Measurements from ENCODE around the gene MKRN2. TPM values are rescaled to one million over a fixed set of nuclear protein-coding genes. Genes with fewer than 3 reads are reported as not detected.

Gene MKRN2
- total and polyA plus RNA-seq, 7 donors, result 17.2 to 35.5 (median 21.2) TPM

DNA sequence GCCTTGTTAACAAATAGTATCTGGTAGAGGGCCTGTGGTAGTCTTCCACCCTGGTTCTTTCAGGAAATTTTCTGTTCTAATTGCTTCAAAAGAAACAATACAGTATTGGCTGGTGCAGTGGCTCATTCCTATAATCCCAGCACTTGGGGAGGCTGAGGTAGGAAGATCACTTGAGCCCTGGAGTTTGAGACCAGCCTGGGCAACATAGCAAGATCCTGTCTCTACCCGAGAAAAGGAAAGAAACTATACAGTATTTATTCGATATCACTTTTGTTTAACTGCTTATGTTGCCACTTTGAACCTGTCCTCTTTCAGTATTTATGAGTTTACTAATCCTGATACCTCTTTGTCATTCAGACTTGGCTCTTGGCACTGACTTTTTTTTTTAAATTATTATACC lies 4.5 kb downstream of the MKRN2 start:
- ATAC-seq (no peak), DNase-seq (no peak)
- Histone ChIP-seq H3K4me3 (no peak overlapping the region), H3K27ac (peak overlapping the region; percentile 99), H3K9me3 (no peaks in the 10 kb centered on the region), H3K4me1 (peaks cover 70% of the 10 kb centered on the region), H3K36me3 (ENCODE audit: insufficient read depth in 1 of 2, low read depth in 1 of 2) (no peaks in the 10 kb centered on the region), H3K27me3 (ENCODE audit: insufficient read depth in 3 of 3, low read length in 2 of 3) (no peaks in the 10 kb centered on the region)
- intact Hi-C loops (cut with DNase I), result no loop called here
- TF ChIP-seq, protein P1, sequence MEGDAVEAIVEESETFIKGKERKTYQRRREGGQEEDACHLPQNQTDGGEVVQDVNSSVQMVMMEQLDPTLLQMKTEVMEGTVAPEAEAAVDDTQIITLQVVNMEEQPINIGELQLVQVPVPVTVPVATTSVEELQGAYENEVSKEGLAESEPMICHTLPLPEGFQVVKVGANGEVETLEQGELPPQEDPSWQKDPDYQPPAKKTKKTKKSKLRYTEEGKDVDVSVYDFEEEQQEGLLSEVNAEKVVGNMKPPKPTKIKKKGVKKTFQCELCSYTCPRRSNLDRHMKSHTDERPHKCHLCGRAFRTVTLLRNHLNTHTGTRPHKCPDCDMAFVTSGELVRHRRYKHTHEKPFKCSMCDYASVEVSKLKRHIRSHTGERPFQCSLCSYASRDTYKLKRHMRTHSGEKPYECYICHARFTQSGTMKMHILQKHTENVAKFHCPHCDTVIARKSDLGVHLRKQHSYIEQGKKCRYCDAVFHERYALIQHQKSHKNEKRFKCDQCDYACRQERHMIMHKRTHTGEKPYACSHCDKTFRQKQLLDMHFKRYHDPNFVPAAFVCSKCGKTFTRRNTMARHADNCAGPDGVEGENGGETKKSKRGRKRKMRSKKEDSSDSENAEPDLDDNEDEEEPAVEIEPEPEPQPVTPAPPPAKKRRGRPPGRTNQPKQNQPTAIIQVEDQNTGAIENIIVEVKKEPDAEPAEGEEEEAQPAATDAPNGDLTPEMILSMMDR (IDR thresholded peaks at IDR 0.05), result no peak
- WGBS, 3 donors, result 78 to 90% (median 81%) methylated on average over 2 of the region's 2 CpGs

DNA sequence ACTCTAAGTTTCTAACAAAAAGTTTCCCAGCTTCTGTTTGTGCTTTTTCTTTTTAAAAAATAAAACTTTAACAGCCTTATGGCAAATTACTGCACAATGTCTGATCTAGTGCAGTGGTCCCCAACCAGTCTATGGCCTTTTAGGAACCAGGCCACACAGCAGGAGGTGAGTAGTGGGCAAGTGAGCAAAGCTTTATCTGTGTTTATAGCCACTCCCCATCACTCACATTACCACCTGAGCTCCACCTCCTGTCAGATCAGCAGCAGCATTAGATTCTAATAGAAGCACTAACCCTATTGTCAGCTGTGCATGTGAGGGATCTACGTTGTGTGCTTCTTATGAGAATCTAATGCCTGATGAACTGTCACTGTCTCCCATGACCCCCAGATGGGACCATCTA lies 5.6 kb downstream of the MKRN2 start:
- H3K9me3 ChIP-seq, result no peaks in the 10 kb centered on the region
- intact Hi-C loops (cut with DNase I), result no loop called here
- ATAC-seq (no peak), DNase-seq (no peak)
- WGBS, 3 donors, result 41 to 59% (median 41%) methylated on average over 1 of the region's 1 CpG
- no peak overlapping the region for H3K4me3 ChIP-seq
- no peaks in the 10 kb centered on the region for H3K36me3 ChIP-seq (ENCODE audit: insufficient read depth in 1 of 2, low read depth in 1 of 2)
- TF ChIP-seq, protein P1 (IDR thresholded peaks at IDR 0.05), result no peak
- H3K27ac ChIP-seq, result peak overlapping the region; percentile 99
- H3K27me3 ChIP-seq (ENCODE audit: insufficient read depth in 3 of 3, low read length in 2 of 3), result no peaks in the 10 kb centered on the region
- peaks cover 70% of the 10 kb centered on the region for H3K4me1 ChIP-seq

DNA sequence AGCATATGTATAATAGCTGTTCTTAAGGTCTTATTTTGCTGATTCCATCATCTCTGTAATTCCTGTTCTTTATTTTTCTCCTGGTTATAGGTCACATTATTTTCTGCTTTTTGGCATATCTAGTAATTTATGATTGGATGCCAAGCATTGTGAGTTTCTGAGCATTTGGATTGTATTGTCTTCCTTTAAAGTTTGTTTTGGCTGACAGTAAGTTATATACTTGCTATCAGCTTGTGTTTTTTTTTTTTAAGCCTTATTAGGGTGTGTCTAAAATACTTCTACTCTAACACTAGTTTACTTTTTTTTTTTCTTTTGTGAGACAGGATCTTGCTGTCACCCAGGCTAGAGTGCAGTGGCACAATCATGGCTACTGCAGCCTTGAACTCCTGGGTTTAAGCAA lies 10.1 kb downstream of the MKRN2 start:
- Histone ChIP-seq H3K4me1 (peaks cover 50% of the 10 kb centered on the region), H3K27ac (no peak overlapping the region), H3K36me3 (ENCODE audit: insufficient read depth in 1 of 2, low read depth in 1 of 2) (peaks cover 7 to 35% of the 10 kb centered on the region in 2 donors), H3K9me3 (no peaks in the 10 kb centered on the region), H3K4me3 (no peak overlapping the region), H3K27me3 (ENCODE audit: insufficient read depth in 3 of 3, low read length in 2 of 3) (no peaks in the 10 kb centered on the region)
- intact Hi-C loops (cut with DNase I), result no loop called here
- DNase-seq (no peak), ATAC-seq (no peak)
- TF ChIP-seq, protein P1 (IDR thresholded peaks at IDR 0.05), result no peak

DNA sequence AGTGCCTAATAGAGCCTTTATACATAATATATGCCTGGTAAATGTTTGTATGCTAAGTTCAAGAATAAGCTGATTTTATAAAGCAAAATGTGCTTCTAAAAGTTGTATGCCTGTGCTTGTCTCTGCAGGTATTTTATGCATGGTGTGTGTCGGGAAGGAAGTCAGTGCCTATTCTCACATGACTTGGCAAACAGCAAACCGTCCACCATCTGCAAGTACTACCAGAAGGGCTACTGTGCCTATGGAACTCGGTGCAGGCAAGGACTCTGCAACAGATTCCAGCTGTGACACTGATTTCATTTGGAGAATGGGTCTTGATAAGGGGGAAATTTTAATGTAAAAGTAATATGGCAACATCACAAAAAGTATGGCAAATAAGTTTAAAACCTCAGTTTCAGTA lies 11.9 kb downstream of the MKRN2 start:
- TF ChIP-seq, protein P1 (IDR thresholded peaks at IDR 0.05), result no peak
- no peak for DNase-seq
- peaks cover 7 to 52% of the 10 kb centered on the region in 2 donors for H3K36me3 ChIP-seq (ENCODE audit: insufficient read depth in 1 of 2, low read depth in 1 of 2)
- intact Hi-C loops (cut with DNase I), result no loop called here
- H3K4me1 ChIP-seq, result peaks cover 34% of the 10 kb centered on the region
- no peaks in the 10 kb centered on the region for H3K9me3 ChIP-seq
- WGBS, 3 donors, result 28 to 51% (median 37%) methylated on average over 3 of the region's 3 CpGs
- H3K4me3 ChIP-seq, result no peak overlapping the region
- no peaks in the 10 kb centered on the region for H3K27me3 ChIP-seq (ENCODE audit: insufficient read depth in 3 of 3, low read length in 2 of 3)
- ATAC-seq, result peak in 2 of 4 donors; percentile 43 to 44
- no peak overlapping the region for H3K27ac ChIP-seq

DNA sequence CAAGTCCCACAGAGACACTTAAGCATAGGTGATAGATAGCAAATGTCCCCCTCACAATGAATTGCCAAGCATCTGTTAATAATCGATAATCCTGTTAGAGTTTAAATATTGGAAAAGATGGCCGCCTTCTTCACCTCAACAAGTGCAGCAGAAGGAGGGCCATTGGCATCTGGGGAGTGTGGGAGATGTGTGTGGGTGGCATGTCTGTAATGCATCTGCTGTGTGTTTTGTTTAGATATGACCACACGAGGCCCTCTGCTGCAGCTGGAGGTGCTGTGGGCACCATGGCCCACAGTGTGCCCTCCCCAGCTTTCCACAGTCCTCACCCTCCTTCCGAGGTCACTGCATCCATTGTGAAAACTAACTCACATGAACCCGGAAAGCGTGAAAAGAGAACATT lies 12.9 kb downstream of the MKRN2 start:
- Histone ChIP-seq H3K4me3 (no peak overlapping the region), H3K36me3 (ENCODE audit: insufficient read depth in 1 of 2, low read depth in 1 of 2) (peaks cover 7 to 63% of the 10 kb centered on the region in 2 donors), H3K27ac (no peak overlapping the region), H3K4me1 (peaks cover 23% of the 10 kb centered on the region), H3K9me3 (no peaks in the 10 kb centered on the region), H3K27me3 (ENCODE audit: insufficient read depth in 3 of 3, low read length in 2 of 3) (no peaks in the 10 kb centered on the region)
- 87 to 91% (median 89%) methylated on average over 6 of the region's 6 CpGs for WGBS, 3 donors
- ATAC-seq, result no peak
- TF ChIP-seq, protein P1 (IDR thresholded peaks at IDR 0.05), result no peak
- intact Hi-C loops (cut with DNase I), result no loop called here
- no peak for DNase-seq
